ENCODE data around the gene KCNH8. TPM values are rescaled to one million over a fixed set of nuclear protein-coding genes. Genes with fewer than 3 reads are reported as not detected.

KCNH8 gene
- total RNA-seq, 1 experiment from 2014 or later, result 3.7 TPM

- Histone ChIP-seq H2AFZ (ENCODE audit: low read length) (no peak overlapping the region), H3K79me1 (ENCODE audit: insufficient read depth, low read depth, low read length, poor library complexity, severe bottlenecking) (no peaks in the 10 kb centered on the region), H3K27ac (ENCODE audit: insufficient read length, low read depth, low read length) (no peak overlapping the region), H2AK5ac (ENCODE audit: insufficient read length, low read length) (no peak overlapping the region), H3K4me2 (ENCODE audit: insufficient read depth, insufficient read length, low read length) (no peak overlapping the region), H3K56ac (ENCODE audit: insufficient read length, low read depth, low read length) (no peak overlapping the region), H2BK20ac (ENCODE audit: low read depth, low read length, poor library complexity, severe bottlenecking) (no peak overlapping the region), H4K8ac (replicated peaks; ENCODE audit: insufficient read length, low read depth, low read length) (no peak overlapping the region), H3T11ph (ENCODE audit: low read length) (no peak overlapping the region), H3K4me1 (ENCODE audit: insufficient read depth, low read length) (peaks cover 4% of the 10 kb centered on the region; the same call in 1 of the 2 replicates), H2BK15ac (ENCODE audit: low read depth, low read length) (no peak overlapping the region), H3K27me3 (ENCODE audit: insufficient read depth, low read length) (no peaks in the 10 kb centered on the region), H3K14ac (ENCODE audit: insufficient read depth, low read length) (no peak overlapping the region), H4K20me1 (ENCODE audit: control insufficient read depth, insufficient read depth, insufficient read length) (no peaks in the 10 kb centered on the region), H3K23me2 (ENCODE audit: insufficient read length, low read depth, low read length, poor library complexity, severe bottlenecking) (no peaks in the 10 kb centered on the region), H3K9ac (ENCODE audit: extremely low read depth, insufficient read length, low read length) (no peak overlapping the region), H3K23ac (ENCODE audit: insufficient read length, low read depth, low read length) (no peak overlapping the region), H2BK120ac (ENCODE audit: low read depth, low read length, poor library complexity, severe bottlenecking) (no peak overlapping the region), H2BK5ac (ENCODE audit: insufficient read length, low read length) (no peak overlapping the region), H3K4ac (ENCODE audit: low read depth, low read length) (no peak overlapping the region), H4K91ac (ENCODE audit: insufficient read length, low read depth, low read length) (no peak overlapping the region), H3K79me2 (ENCODE audit: insufficient read depth, low read length) (no peaks in the 10 kb centered on the region), H4K5ac (ENCODE audit: insufficient read length, low read depth, low read length) (no peak overlapping the region), H3K18ac (ENCODE audit: insufficient read length, low read depth, low read length) (no peak overlapping the region), H3K9me3 (ENCODE audit: control insufficient read depth, low read depth, low read length) (no peaks in the 10 kb centered on the region), H2BK12ac (ENCODE audit: insufficient read length, low read depth, low read length) (no peak overlapping the region)
- Mint-ChIP-seq H3K27ac (no peak overlapping the region; a peak in 1 of 7 replicates), H3K9me3 (0 out of 5 replicates have a peak, but pooled peaks cover 0 to 2% of the 10 kb centered on the region in 2 experiments), H3K27me3 (ENCODE audit: low read depth) (no peaks in the 10 kb centered on the region), H3K4me1 (peaks cover 8 to 15% of the 10 kb centered on the region in 2 experiments), H3K4me3 (no peak overlapping the region), H3K36me3 (ENCODE audit: insufficient read depth in 1 of 3, low read depth in 3 of 3) (peaks cover 0 to 9% (median 5%) of the 10 kb centered on the region in 3 experiments; a peak in 5 of 7 replicates)
- no peak for TF ChIP-seq CTCF (conservative IDR thresholded peaks at IDR 0.05)
- WGBS (ENCODE audit: extremely low coverage, insufficient read length, low lambda C conversion rate), result no CpG with 5 or more reads among the region's 2 CpGs
- DNase-seq, result no peak
These were observed 105.9 kb downstream of the KCNH8 start for GRCh38 chr3:19254189-19254588.
